Activated naive CD8-positive, alpha-beta T cell treated with anti-CD3 and anti-CD28 coated beads, Interleukin-2, amount 10 ng/mL, durations not matched to agents 7 days and 5 days (primary cell): ENCODE results near the gene SOX6. TPM values are rescaled to one million over a fixed set of nuclear protein-coding genes. Genes with fewer than 3 reads are reported as not detected.
A peak's percentile ranks its signal among the peaks of the same experiment; 100 is the strongest.

Source experiments
- ATAC-seq: fragments of 150-1000 bp; cut with Tn5 transposase; one replicate; pipeline ENCODE4 v1.10.0; 2021; ENCODE audit warnings: low read depth, moderate library complexity
- POLR2A ChIA-PET: fragments of 350-600 bp; sonication (Branson Sonifier 250); formaldehyde crosslinking; loops from one replicate; lab custom pipeline; 2021; ENCODE audit warnings: antibody characterized with exemption; lab: Charles Lee
- DNase-seq: peaks from one replicate; pipeline ENCODE4 v3.0.0; 2021
- H3K27ac Mint-ChIP-seq: one replicate; pipeline ENCODE4 v1.8.0; 2022; ENCODE audit warnings: mild to moderate bottlenecking, mixed read lengths
- H3K27me3 Mint-ChIP-seq: one replicate; pipeline ENCODE4 v1.8.0; 2022; ENCODE audit warnings: mild to moderate bottlenecking, moderate library complexity, mixed read lengths
- H3K36me3 Mint-ChIP-seq: one replicate; pipeline ENCODE4 v1.8.0; 2021; ENCODE audit warnings: mild to moderate bottlenecking, mixed read lengths
- H3K4me1 Mint-ChIP-seq: one replicate; pipeline ENCODE4 v1.8.0; 2021; ENCODE audit warnings: mixed read lengths
- H3K4me3 Mint-ChIP-seq: one replicate; pipeline ENCODE4 v1.8.0; 2022; ENCODE audit warnings: mild to moderate bottlenecking, moderate library complexity, mixed read lengths
- H3K9me3 Mint-ChIP-seq: one replicate; pipeline ENCODE4 v1.8.0; 2021; ENCODE audit warnings: mixed read lengths
- total RNA-seq, 2 experiments: library from RNA; stranded (reverse); gene quantifications; one replicate each; pipeline ENCODE4 v1.2.3, GENCODE V29; 2021

Gene SOX6
- total RNA-seq, 2 experiments from 2014 or later, result not detected

GRCh38 chr11:15944460-15944859, 411.9 kb downstream of the SOX6 start:
- Mint-ChIP-seq H3K27me3 (no peaks in the 10 kb centered on the region), H3K27ac (no peak overlapping the region), H3K9me3 (no peaks in the 10 kb centered on the region), H3K4me1 (no peaks in the 10 kb centered on the region), H3K4me3 (no peak overlapping the region), H3K36me3 (no peaks in the 10 kb centered on the region)
- ATAC-seq, result no peak
- DNase-seq, result no peak
- POLR2A ChIA-PET, result no interaction called here

GRCh38 chr11:15943418-15944197, 412.7 kb downstream of the SOX6 start:
- Mint-ChIP-seq H3K27me3 (no peaks in the 10 kb centered on the region), H3K4me3 (no peak overlapping the region), H3K9me3 (no peaks in the 10 kb centered on the region), H3K36me3 (no peaks in the 10 kb centered on the region), H3K27ac (no peak overlapping the region), H3K4me1 (no peaks in the 10 kb centered on the region)
- POLR2A ChIA-PET, result no interaction called here
- DNase-seq, result no peak
- ATAC-seq, result no peak

GRCh38 chr11:15942936-15943335, 413.4 kb downstream of the SOX6 start:
- Mint-ChIP-seq H3K9me3 (no peaks in the 10 kb centered on the region), H3K27ac (no peak overlapping the region), H3K27me3 (no peaks in the 10 kb centered on the region), H3K4me3 (no peak overlapping the region), H3K4me1 (no peaks in the 10 kb centered on the region), H3K36me3 (no peaks in the 10 kb centered on the region)
- DNase-seq (no peak), ATAC-seq (no peak)
- POLR2A ChIA-PET, result no interaction called here

GRCh38 chr11:15942126-15942525, 414.2 kb downstream of the SOX6 start:
- POLR2A ChIA-PET, result no interaction called here
- H3K27me3 Mint-ChIP-seq, result no peaks in the 10 kb centered on the region
- H3K4me1 Mint-ChIP-seq, result no peaks in the 10 kb centered on the region
- H3K36me3 Mint-ChIP-seq, result no peaks in the 10 kb centered on the region
- H3K9me3 Mint-ChIP-seq, result no peaks in the 10 kb centered on the region
- no peak overlapping the region for H3K27ac Mint-ChIP-seq
- H3K4me3 Mint-ChIP-seq, result no peak overlapping the region
- ATAC-seq (no peak), DNase-seq (no peak)

GRCh38 chr11:15941206-15941770, 415.1 kb downstream of the SOX6 start:
- H3K36me3 Mint-ChIP-seq, result no peaks in the 10 kb centered on the region
- no peak for ATAC-seq
- no peaks in the 10 kb centered on the region for H3K27me3 Mint-ChIP-seq
- DNase-seq, result peak; percentile 53
- H3K4me3 Mint-ChIP-seq, result no peak overlapping the region
- POLR2A ChIA-PET, result no interaction called here
- no peaks in the 10 kb centered on the region for H3K9me3 Mint-ChIP-seq
- no peaks in the 10 kb centered on the region for H3K4me1 Mint-ChIP-seq
- H3K27ac Mint-ChIP-seq, result no peak overlapping the region

- no peak overlapping the region for H3K27ac Mint-ChIP-seq
- no peaks in the 10 kb centered on the region for H3K9me3 Mint-ChIP-seq
- ATAC-seq, result no peak
- POLR2A ChIA-PET, result no interaction called here
- H3K4me3 Mint-ChIP-seq, result no peak overlapping the region
- no peaks in the 10 kb centered on the region for H3K36me3 Mint-ChIP-seq
- no peaks in the 10 kb centered on the region for H3K4me1 Mint-ChIP-seq
- no peaks in the 10 kb centered on the region for H3K27me3 Mint-ChIP-seq
- DNase-seq, result no peak
Measured at GRCh38 chr11:15940462-15941205, 415.7 kb downstream of the SOX6 start.

GRCh38 chr11:15938983-15939382, 417.4 kb downstream of the SOX6 start:
- no peaks in the 10 kb centered on the region for H3K27me3 Mint-ChIP-seq
- no peaks in the 10 kb centered on the region for H3K4me1 Mint-ChIP-seq
- POLR2A ChIA-PET, result no interaction called here
- no peaks in the 10 kb centered on the region for H3K36me3 Mint-ChIP-seq
- DNase-seq (no peak), ATAC-seq (no peak)
- H3K9me3 Mint-ChIP-seq, result no peaks in the 10 kb centered on the region
- H3K27ac Mint-ChIP-seq, result no peak overlapping the region
- H3K4me3 Mint-ChIP-seq, result no peak overlapping the region

- POLR2A ChIA-PET, result interaction anchor here (0.5 kb wide), 1 partner anchor 676 kb away, joined by 3 read pairs; no protein-coding TSS in a partner anchor
- Mint-ChIP-seq H3K4me3 (no peak overlapping the region), H3K27ac (no peak overlapping the region), H3K27me3 (no peaks in the 10 kb centered on the region), H3K9me3 (no peaks in the 10 kb centered on the region), H3K4me1 (no peaks in the 10 kb centered on the region), H3K36me3 (no peaks in the 10 kb centered on the region)
- no peak for ATAC-seq
- no peak for DNase-seq
Measured at GRCh38 chr11:15938121-15938611, 418.2 kb downstream of the SOX6 start.

- ATAC-seq, result no peak
- H3K4me3 Mint-ChIP-seq, result no peak overlapping the region
- POLR2A ChIA-PET, result interaction anchor here (0.5 kb wide), 1 partner anchor 676 kb away, joined by 3 read pairs; no protein-coding TSS in a partner anchor
- H3K9me3 Mint-ChIP-seq, result no peaks in the 10 kb centered on the region
- no peaks in the 10 kb centered on the region for H3K4me1 Mint-ChIP-seq
- no peak for DNase-seq
- H3K27me3 Mint-ChIP-seq, result no peaks in the 10 kb centered on the region
- no peak overlapping the region for H3K27ac Mint-ChIP-seq
- H3K36me3 Mint-ChIP-seq, result no peaks in the 10 kb centered on the region
Measured at GRCh38 chr11:15937601-15938120, 418.7 kb downstream of the SOX6 start.

GRCh38 chr11:15936011-15936410, 420.3 kb downstream of the SOX6 start:
- H3K27ac Mint-ChIP-seq, result no peak overlapping the region
- no peak for ATAC-seq
- H3K4me3 Mint-ChIP-seq, result no peak overlapping the region
- no peaks in the 10 kb centered on the region for H3K4me1 Mint-ChIP-seq
- no peaks in the 10 kb centered on the region for H3K27me3 Mint-ChIP-seq
- POLR2A ChIA-PET, result no interaction called here
- no peaks in the 10 kb centered on the region for H3K36me3 Mint-ChIP-seq
- peaks cover 2% of the 10 kb centered on the region for H3K9me3 Mint-ChIP-seq
- no peak for DNase-seq

- POLR2A ChIA-PET, result no interaction called here
- no peaks in the 10 kb centered on the region for H3K27me3 Mint-ChIP-seq
Measured at GRCh38 chr11:15935373-15935772, 421.0 kb downstream of the SOX6 start.

GRCh38 chr11:15933886-15934625, 422.3 kb downstream of the SOX6 start:
- POLR2A ChIA-PET, result no interaction called here
- Mint-ChIP-seq H3K27ac (no peak overlapping the region), H3K36me3 (no peaks in the 10 kb centered on the region), H3K9me3 (peaks cover 2% of the 10 kb centered on the region), H3K4me1 (no peaks in the 10 kb centered on the region), H3K27me3 (no peaks in the 10 kb centered on the region), H3K4me3 (no peak overlapping the region)
- DNase-seq (no peak), ATAC-seq (no peak)

More at GRCh38 chr11:15935373-15935772, 421.0 kb downstream of the SOX6 start:
- Mint-ChIP-seq H3K36me3 (no peaks in the 10 kb centered on the region), H3K4me1 (no peaks in the 10 kb centered on the region), H3K4me3 (no peak overlapping the region), H3K27ac (no peak overlapping the region), H3K9me3 (peaks cover 2% of the 10 kb centered on the region)
- ATAC-seq (no peak), DNase-seq (no peak)

- ATAC-seq, result no peak
- Mint-ChIP-seq H3K4me1 (no peaks in the 10 kb centered on the region), H3K9me3 (peaks cover 2% of the 10 kb centered on the region), H3K27me3 (no peaks in the 10 kb centered on the region), H3K4me3 (no peak overlapping the region), H3K27ac (no peak overlapping the region), H3K36me3 (no peaks in the 10 kb centered on the region)
- POLR2A ChIA-PET, result no interaction called here
- no peak for DNase-seq
Measured at GRCh38 chr11:15932417-15932816, 423.9 kb downstream of the SOX6 start.
